ENCODE results near the gene TBC1D22B.
"Not testable (repeated sequence)": the region's sequence is repeated elsewhere in the genome, so short reads cannot be mapped to it uniquely, and the experiment has no call there.

The TBC1D22B gene

DNA sequence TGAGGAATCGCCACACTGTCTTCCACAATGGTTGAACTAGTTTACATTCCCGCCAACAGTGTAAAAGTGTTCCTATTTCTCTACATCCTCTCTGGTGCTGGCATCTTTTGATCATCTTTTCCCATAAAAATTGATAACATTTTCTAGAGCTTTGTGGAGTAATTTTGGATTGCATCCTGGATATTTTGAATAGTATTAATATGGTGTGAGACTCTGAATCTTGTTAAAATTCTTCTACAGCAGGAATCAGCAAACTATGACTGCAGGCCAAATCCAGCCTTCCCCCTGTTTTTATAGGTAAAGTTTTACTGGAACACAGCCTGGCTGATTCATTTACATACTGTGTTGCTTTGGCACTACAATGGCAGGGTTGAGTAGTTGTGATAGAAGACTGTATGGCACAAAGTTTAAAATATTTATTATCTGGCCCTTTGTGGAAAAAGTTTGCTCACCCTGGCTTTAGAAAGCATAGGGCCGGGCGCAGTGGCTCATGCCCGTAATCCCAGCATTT, 81.2 kb downstream of the TBC1D22B start:
- no peaks in the 10 kb centered on the region for H3K4me1 ChIP-seq (ENCODE audit: control insufficient read depth, insufficient read depth, low read length)
- no peaks in the 10 kb centered on the region for H3K27me3 ChIP-seq (ENCODE audit: control insufficient read depth, insufficient read depth, low read length)
- no peak overlapping the region for H3K9ac ChIP-seq (ENCODE audit: low read depth, low read length)
- H3K9me3 ChIP-seq (ENCODE audit: control insufficient read depth, insufficient read depth, low read length), result no peaks in the 10 kb centered on the region
- H3K36me3 ChIP-seq (ENCODE audit: control insufficient read depth, insufficient read depth, low read length), result no peaks in the 10 kb centered on the region
- H3K4me3 ChIP-seq (ENCODE audit: low read depth, low read length), result no peak overlapping the region

DNA sequence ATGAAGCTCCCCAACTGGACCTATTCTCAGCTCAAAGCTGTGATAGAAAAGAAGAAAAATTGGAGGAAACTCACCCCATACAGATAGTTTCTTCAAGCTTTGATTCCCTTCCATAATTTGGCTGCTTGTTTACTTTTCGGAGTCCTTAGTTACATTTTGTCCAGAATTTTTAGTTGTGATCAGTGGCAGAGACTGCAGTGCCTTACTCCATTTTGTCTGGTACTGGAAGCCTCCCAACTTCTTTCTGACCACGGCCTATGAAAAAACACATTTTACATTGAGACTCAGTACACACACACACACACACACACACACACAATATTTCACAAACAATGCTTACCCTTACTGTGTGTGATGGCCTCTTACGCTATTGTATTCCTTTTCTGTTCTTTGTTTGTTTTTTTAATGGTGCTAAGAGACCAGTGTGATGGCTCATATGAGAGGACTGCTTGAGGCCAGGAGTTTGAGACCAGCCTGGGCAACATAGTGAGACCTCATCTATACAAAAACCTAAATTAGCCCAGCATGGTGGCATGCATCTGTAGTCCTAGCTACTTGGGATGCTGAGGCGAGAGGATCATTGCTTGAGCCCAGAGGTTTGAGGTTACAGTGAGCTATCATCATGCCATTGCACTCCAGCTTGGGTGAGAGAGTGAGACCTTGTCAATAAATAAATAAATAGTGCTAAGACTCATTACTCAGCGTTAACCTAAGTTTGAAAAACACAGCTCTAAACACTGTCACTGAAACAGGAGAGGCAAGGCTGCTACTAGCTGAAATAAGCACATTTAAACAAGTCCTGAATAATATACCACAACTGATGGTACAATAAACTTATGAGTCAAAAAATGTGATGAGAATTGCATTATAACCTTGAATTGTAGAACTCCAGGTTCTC, 82.4 kb downstream of the TBC1D22B start:
- H3K9ac ChIP-seq (ENCODE audit: low read depth, low read length), result no peak overlapping the region

DNA sequence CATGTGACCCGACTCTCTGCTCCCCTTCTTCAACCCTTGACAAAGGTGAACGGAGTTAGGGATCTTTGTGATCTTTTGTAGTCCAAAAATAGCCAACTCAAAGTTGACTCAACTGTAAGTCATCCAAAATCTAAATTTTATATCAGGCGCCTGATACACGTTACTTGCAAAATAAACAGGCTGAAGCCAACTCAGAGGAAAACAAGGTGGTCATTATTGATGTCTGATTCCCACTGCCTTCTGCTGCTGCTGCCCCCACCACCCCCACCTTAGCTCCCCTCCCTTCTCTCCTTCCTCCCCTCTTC, 83.0 kb downstream of the TBC1D22B start:
- Histone ChIP-seq H3K27me3 (ENCODE audit: control insufficient read depth, insufficient read depth, low read length) (no peaks in the 10 kb centered on the region), H3K9me3 (ENCODE audit: control insufficient read depth, insufficient read depth, low read length) (no peaks in the 10 kb centered on the region), H3K36me3 (ENCODE audit: control insufficient read depth, insufficient read depth, low read length) (no peaks in the 10 kb centered on the region), H3K9ac (ENCODE audit: low read depth, low read length) (no peak overlapping the region), H3K4me3 (ENCODE audit: low read depth, low read length) (no peak overlapping the region), H3K4me1 (ENCODE audit: control insufficient read depth, insufficient read depth, low read length) (no peaks in the 10 kb centered on the region)

More for the DNA sequence above, 82.4 kb downstream of the TBC1D22B start:
- Histone ChIP-seq H3K4me1 (ENCODE audit: control insufficient read depth, insufficient read depth, low read length) (no peaks in the 10 kb centered on the region), H3K27me3 (ENCODE audit: control insufficient read depth, insufficient read depth, low read length) (no peaks in the 10 kb centered on the region), H3K36me3 (ENCODE audit: control insufficient read depth, insufficient read depth, low read length) (no peaks in the 10 kb centered on the region), H3K4me3 (ENCODE audit: low read depth, low read length) (no peak overlapping the region), H3K9me3 (ENCODE audit: control insufficient read depth, insufficient read depth, low read length) (no peaks in the 10 kb centered on the region)

DNA sequence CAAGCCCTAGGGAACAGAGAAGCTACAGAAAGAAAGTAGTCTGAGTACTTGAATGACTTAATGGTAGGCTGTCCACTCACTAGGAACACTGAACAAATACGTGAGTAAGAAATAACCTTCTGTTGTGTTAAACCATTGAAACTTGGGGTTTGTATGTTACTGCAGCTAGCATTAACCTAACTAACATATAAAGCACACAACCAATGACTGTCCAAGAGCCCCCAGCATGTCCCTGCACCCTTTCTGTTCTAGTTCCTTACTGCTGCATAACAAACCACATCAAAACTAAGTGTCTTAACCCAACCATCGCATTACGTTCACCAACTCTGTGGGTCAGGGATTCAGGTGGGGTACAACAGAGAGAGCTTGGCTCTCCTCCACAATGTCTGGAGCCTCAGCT, 85.7 kb downstream of the TBC1D22B start:
- Histone ChIP-seq H3K9me3 (ENCODE audit: control insufficient read depth, insufficient read depth, low read length) (no peaks in the 10 kb centered on the region), H3K4me3 (ENCODE audit: low read depth, low read length) (no peak overlapping the region), H3K36me3 (ENCODE audit: control insufficient read depth, insufficient read depth, low read length) (no peaks in the 10 kb centered on the region), H3K9ac (ENCODE audit: low read depth, low read length) (no peak overlapping the region), H3K4me1 (ENCODE audit: control insufficient read depth, insufficient read depth, low read length) (no peaks in the 10 kb centered on the region), H3K27me3 (ENCODE audit: control insufficient read depth, insufficient read depth, low read length) (no peaks in the 10 kb centered on the region)

DNA sequence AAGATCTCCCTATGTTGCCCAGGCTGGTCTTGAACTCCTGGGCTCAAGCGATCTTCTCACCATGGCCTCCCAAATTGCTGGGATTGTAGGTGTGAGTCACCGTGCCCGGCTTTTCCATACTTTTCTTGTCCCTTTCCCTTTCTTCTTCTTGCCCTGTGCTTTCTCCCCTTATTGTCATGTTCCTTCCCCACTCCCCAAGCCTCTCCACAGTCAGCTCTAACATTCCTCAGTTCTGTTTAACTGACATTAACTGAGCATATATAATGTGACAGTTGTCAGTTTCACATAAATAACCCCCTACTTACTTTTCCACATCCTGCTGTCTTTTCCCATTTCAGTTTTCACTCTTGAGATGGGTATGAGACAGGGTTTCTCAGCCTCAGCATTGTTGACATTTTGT, 86.7 kb downstream of the TBC1D22B start:
- Histone ChIP-seq H3K36me3 (ENCODE audit: control insufficient read depth, insufficient read depth, low read length) (no peaks in the 10 kb centered on the region), H3K9ac (ENCODE audit: low read depth, low read length) (no peak overlapping the region), H3K4me1 (ENCODE audit: control insufficient read depth, insufficient read depth, low read length) (no peaks in the 10 kb centered on the region), H3K27me3 (ENCODE audit: control insufficient read depth, insufficient read depth, low read length) (no peaks in the 10 kb centered on the region), H3K9me3 (ENCODE audit: control insufficient read depth, insufficient read depth, low read length) (no peaks in the 10 kb centered on the region), H3K4me3 (ENCODE audit: low read depth, low read length) (no peak overlapping the region)

DNA sequence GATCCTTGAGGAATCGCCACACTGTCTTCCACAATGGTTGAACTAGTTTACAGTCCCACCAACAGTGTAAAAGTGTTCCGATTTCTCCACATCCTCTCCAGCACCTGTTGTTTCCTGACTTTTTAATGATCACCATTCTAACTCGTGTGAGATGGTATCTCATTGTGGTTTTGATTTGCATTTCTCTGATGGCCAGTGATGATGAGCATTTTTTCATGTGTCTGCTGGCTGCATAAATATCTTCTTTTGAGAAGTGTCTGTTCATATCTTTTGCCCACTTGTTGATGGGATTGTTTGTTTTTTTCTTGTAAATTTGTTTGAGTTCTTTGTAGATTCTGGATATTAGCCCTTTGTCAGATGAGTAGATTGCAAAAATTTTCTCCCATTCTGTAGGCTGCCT, 88.2 kb downstream of the TBC1D22B start:
- not testable (repeated sequence) for H3K4me1 ChIP-seq (ENCODE audit: control insufficient read depth, insufficient read depth, low read length); H3K9ac ChIP-seq (ENCODE audit: low read depth, low read length); H3K9me3 ChIP-seq (ENCODE audit: control insufficient read depth, insufficient read depth, low read length); H3K27me3 ChIP-seq (ENCODE audit: control insufficient read depth, insufficient read depth, low read length); H3K4me3 ChIP-seq (ENCODE audit: low read depth, low read length); H3K36me3 ChIP-seq (ENCODE audit: control insufficient read depth, insufficient read depth, low read length)

DNA sequence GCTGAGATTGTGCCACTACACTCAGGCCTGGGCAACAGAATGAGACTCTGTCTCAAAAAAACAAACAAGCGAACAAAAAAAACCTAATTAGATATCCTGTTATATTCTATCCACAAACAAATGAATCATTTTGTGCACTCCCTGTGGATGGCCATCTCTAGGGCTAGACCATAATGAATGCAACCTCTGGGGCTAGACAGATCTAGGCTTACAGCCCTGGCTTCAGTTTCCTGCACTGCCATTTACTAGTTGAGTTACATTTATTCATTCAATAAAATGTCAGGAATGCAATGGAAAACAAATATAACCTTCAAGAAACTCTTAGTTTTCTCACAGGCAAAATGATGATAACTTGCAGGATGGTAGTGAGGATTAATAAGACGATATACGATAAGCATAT, 89.6 kb downstream of the TBC1D22B start:
- no peaks in the 10 kb centered on the region for H3K4me1 ChIP-seq (ENCODE audit: control insufficient read depth, insufficient read depth, low read length)
- no peaks in the 10 kb centered on the region for H3K36me3 ChIP-seq (ENCODE audit: control insufficient read depth, insufficient read depth, low read length)
- H3K4me3 ChIP-seq (ENCODE audit: low read depth, low read length), result no peak overlapping the region
- H3K9ac ChIP-seq (ENCODE audit: low read depth, low read length), result no peak overlapping the region
- no peaks in the 10 kb centered on the region for H3K27me3 ChIP-seq (ENCODE audit: control insufficient read depth, insufficient read depth, low read length)
- no peaks in the 10 kb centered on the region for H3K9me3 ChIP-seq (ENCODE audit: control insufficient read depth, insufficient read depth, low read length)

DNA sequence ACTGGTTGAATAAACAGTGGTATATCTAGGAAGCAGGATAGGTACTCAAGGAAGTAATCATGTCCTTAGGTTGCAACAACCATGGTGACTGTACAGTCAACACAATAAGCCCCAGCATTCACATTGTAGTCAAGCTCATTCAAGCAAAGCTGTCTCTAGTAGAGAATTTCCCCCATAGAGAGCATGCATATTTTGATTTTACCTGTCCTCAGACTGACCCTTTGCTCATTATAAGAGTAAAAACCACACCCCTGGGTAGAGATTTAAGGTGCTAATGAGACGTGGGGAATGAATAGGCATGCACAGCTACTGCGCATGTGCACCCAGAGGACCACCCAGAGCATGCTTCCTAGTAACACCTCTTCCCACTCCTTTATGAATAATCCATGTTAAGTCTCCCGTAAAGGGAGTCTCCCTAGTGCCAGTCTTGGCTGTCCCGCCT, 90.1 kb downstream of the TBC1D22B start:
- no peak overlapping the region for H3K9ac ChIP-seq (ENCODE audit: low read depth, low read length)
- no peak overlapping the region for H3K4me3 ChIP-seq (ENCODE audit: low read depth, low read length)
- no peaks in the 10 kb centered on the region for H3K27me3 ChIP-seq (ENCODE audit: control insufficient read depth, insufficient read depth, low read length)
- H3K4me1 ChIP-seq (ENCODE audit: control insufficient read depth, insufficient read depth, low read length), result no peaks in the 10 kb centered on the region
- H3K9me3 ChIP-seq (ENCODE audit: control insufficient read depth, insufficient read depth, low read length), result no peaks in the 10 kb centered on the region
- H3K36me3 ChIP-seq (ENCODE audit: control insufficient read depth, insufficient read depth, low read length), result no peaks in the 10 kb centered on the region

DNA sequence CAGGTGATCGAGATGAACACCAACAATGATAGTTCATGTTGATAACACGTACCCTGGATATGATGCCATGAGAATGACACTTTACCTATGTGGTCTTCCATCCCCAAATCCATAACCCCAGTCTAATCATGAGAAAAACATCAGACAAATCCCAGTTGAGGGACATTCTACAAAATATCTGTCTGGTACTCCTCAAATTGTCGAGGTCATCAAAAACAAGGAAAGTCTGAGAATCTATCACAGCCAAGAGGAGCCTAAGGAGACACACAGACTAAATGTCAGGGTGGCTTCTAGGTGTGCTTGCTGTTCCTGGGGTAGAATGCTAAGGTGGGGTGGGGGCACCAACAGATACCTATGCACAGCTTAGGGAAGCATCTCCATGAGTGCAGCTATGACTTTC, 93.5 kb downstream of the TBC1D22B start:
- H3K4me3 ChIP-seq (ENCODE audit: low read depth, low read length), result no peak overlapping the region
- H3K36me3 ChIP-seq (ENCODE audit: control insufficient read depth, insufficient read depth, low read length), result no peaks in the 10 kb centered on the region
- no peaks in the 10 kb centered on the region for H3K27me3 ChIP-seq (ENCODE audit: control insufficient read depth, insufficient read depth, low read length)
- H3K9me3 ChIP-seq (ENCODE audit: control insufficient read depth, insufficient read depth, low read length), result no peaks in the 10 kb centered on the region
- no peak overlapping the region for H3K9ac ChIP-seq (ENCODE audit: low read depth, low read length)
- peaks cover 3% of the 10 kb centered on the region for H3K4me1 ChIP-seq (ENCODE audit: control insufficient read depth, insufficient read depth, low read length)

DNA sequence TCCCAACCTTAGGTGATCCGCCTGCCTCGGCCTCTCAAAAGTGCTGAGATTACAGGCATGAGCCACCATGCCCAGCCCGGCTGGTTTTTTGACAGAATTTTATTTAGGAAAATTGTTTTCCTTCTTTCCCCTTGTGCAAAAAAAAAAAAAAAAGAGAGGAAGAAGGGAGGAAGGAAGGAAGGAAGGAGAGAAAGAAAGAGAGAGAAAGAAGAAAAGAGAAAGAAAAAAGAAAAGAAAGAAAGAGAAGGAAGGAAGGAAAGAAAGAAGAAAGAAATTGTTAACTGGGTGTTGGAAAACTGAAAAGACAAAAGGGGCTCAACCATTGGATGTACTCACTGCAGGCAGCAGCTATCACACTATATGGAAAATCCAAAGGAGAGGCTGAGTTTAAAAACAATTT, 94.8 kb downstream of the TBC1D22B start:
- H3K27me3 ChIP-seq (ENCODE audit: control insufficient read depth, insufficient read depth, low read length), result no peaks in the 10 kb centered on the region
- no peak overlapping the region for H3K4me3 ChIP-seq (ENCODE audit: low read depth, low read length)
- H3K9ac ChIP-seq (ENCODE audit: low read depth, low read length), result no peak overlapping the region
- no peaks in the 10 kb centered on the region for H3K9me3 ChIP-seq (ENCODE audit: control insufficient read depth, insufficient read depth, low read length)
- H3K36me3 ChIP-seq (ENCODE audit: control insufficient read depth, insufficient read depth, low read length), result no peaks in the 10 kb centered on the region
- H3K4me1 ChIP-seq (ENCODE audit: control insufficient read depth, insufficient read depth, low read length), result peaks cover 3% of the 10 kb centered on the region

DNA sequence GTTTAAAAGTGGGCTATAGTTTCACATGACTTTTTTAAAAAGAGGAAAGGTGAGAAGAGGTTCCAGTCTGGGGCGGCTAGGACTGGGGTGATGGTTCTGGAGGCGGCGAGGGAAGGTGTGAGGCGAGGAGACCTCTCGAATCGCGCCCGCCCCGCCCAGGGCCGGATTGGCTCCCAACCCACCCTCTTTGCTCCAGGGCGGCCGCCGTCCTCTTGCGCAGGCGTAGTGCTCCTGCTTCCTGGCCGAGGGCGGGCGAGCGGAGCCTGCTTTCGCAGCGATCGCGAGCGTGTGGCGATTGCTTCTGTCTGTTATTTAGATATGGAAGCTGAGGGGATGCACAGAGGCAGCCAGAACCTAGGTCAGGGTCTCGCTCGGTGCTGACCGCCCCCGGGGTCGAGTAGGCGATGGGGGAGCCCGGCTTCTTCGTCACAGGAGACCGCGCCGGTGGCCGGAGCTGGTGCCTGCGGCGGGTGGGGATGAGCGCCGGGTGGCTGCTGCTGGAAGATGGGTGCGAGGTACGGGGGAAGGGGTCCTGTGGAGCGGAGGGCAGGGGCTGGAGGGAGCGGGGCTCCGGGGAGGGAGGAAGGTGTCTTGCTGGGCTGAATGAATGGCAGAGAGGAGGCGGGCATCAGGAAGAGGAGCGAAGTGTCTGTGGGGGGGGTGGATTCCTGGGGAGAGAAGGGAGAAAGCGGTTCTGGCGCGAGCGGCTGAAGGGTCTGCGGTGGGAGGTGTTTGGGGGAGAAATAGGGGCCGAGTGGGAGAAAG, 96.4 kb downstream of the TBC1D22B start, which contains the start of gene RNF8:
RNF8 (plus strand) TSS at position 223 of the 765 bp plus-strand sequence; CDS start at position 405, 182 bp downstream.
- H3K9me3 ChIP-seq (ENCODE audit: control insufficient read depth, insufficient read depth, low read length), result no peaks in the 10 kb centered on the region
- H3K4me3 ChIP-seq (ENCODE audit: low read depth, low read length), result peak within 1 kb of the TSS; percentile 87
- no peaks in the 10 kb centered on the region for H3K36me3 ChIP-seq (ENCODE audit: control insufficient read depth, insufficient read depth, low read length)
- H3K27me3 ChIP-seq (ENCODE audit: control insufficient read depth, insufficient read depth, low read length), result no peaks in the 10 kb centered on the region
- peak within 1 kb of the TSS; percentile 50 for H3K9ac ChIP-seq (ENCODE audit: low read depth, low read length)
- H3K4me1 ChIP-seq (ENCODE audit: control insufficient read depth, insufficient read depth, low read length), result peaks cover 3% of the 10 kb centered on the region
